Pulmonary artery endothelial cell (primary cell): ENCODE data around the gene PDE4A. TPM values are rescaled to one million over a fixed set of nuclear protein-coding genes. Genes with fewer than 3 reads are reported as not detected.
"Not testable (repeated sequence)": the region's sequence is repeated elsewhere in the genome, so short reads cannot be mapped to it uniquely, and the experiment has no call there.

Experiments used
- DNase-seq: peaks from one replicate; pipeline ENCODE4 v3.0.0-alpha.2; 2011; ENCODE audit warnings: low read depth, low spot score
- total RNA-seq: library from RNA; depleted of rRNA; stranded (reverse); fragments of >200 nt; gene quantifications from 2 replicates; pipeline ENCODE4 v1.2.3, GENCODE V29; 2014

Gene PDE4A
- 2.6 and 2.7 TPM in 2 replicates for total RNA-seq

- DNase-seq, result no peak
Measured at GRCh38 chr19:10420444-10421239, at the start of gene PDE4A. Gene PDE4A, plus strand, starts transcription at chr19:10420538. Its CDS starts 227 bp downstream, at chr19:10420765.

DNA sequence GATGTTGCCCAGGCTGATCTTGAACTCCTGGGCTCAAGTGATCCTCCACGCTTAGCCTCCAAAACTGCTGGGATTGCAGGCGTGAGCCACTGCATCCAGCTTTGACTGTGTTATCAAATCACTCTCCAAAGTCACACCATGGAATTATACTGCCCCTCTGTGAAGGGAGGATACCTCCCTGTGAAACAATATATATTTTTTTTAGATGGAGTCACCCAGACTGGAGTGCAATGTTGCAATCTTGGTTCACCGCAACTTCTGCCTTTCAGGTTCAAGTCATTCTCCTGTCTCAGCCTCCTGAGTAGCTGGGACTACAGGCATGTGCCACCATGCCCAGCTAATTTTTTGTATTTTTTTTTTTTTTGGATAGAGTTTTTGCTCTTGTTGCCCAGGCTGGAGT, 47.6 kb upstream of the PDE4A start:
- no peak for DNase-seq

DNA sequence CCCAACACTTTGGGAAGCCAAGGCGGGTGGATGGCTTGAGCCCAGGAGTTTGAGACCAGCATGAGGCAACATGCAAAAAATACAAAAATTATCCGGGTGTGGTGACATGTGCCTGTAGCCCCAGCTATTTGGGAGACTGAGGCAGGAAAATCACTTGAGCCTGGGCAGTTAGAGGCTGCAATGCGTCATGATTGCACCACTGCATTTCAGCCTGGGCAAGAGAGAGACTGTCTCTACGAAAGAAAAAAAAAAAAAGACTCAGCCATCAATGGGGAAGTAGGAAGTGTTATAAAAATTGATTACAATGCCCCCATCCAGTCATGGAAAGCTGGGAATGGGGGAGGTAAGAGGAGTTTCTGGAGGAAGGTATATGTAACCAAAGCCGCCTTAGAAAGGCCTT, 45.4 kb upstream of the PDE4A start:
- DNase-seq, result no peak

- DNase-seq, result not testable (repeated sequence)
Measured at GRCh38 chr19:10377140-10377640, 43.1 kb upstream of the PDE4A start.

- no peak for DNase-seq
Measured at GRCh38 chr19:10378124-10378523, 42.2 kb upstream of the PDE4A start.

DNA sequence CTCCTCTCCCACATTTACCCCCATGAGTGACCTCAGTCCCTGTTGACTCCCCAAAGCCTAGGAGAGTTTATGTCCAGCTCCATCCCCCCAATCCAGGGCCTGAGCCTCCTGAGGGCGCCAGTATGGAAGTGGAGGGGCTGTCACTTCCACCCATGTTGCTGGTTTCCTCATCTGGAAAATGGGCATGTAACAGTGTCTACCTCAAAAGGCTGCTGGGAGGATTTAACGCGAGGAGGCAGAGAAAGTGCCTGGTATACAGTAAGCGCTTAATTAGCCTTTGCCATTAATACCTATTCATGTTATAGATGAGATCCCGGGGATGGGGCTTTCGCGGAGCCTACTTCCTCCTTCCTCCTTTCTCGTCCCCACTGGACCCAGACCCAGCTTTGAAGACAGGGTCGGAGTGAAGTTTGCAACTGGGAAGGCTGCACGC, 40.4 kb upstream of the PDE4A start:
- DNase-seq, result no peak

DNA sequence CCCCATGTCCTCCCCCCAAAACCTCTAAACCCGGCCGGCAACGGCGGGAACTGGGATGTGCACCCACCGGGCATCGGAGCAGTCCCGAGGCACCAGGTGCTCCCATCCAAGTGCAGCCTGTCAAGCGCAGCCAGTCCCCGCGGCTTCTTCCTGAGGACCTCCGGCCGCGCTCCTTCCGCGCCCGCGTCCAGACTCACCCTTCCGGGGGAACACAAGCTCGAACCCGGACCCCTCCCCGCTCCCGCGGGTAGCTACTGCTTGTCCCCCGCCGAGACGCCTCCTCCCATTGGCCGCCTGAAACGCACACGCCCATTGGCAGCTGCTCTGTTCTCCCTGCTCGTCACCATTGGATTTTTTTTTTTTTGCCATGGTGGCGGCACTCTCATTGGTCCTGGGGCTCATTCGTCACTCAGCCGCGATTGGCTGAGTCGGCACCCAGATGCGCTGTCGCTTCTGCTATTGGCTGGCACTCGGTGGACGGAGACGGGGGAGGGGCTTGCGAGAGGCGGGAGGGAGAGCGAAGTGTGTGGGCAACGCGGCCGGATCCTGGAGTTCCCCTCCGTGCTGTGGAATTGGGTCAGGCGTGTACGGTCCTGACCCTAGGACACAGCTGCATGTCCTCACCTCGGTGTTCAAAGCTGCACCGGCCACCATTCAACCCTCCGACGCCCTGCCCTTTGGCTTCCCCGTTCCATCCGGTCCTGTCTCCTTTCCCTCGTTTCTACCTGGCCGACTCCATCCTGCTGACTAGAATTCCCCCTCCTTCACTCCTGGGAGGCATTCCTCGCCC, 39.8 kb upstream of the PDE4A start, which contains the start of gene TYK2:
Gene TYK2 (minus strand): TSS at position 260 of the 790 bp plus-strand sequence. CDS start 2,166 bp downstream, outside the sequence.
- DNase-seq, result peak; percentile 94

GRCh38 chr19:10383223-10383499, 37.2 kb upstream of the PDE4A start:
- DNase-seq, result not testable (repeated sequence)

DNA sequence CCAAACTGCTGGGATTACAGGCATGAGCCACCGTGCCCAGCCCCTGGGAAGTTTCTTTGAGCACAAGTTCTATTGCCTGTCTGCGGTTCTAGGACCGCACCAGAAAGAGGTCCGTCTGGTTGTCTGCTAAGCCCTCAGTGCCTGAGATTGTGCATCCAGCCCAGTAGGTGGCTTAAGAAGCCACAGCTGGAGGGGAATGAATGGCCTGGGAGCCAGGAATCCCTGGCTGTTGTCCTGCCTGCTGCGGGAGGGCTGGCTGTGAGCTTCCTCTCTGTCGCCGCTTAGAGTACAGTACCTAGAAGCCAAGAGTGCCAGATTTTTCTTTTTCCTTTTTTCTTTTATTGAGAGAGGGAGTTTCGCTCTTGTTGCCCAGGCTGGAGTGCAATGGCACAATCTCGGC, 35.8 kb upstream of the PDE4A start:
- DNase-seq, result no peak

- peak; percentile 59 for DNase-seq
Measured at GRCh38 chr19:10388957-10389356, 31.4 kb upstream of the PDE4A start.

GRCh38 chr19:10389863-10390262, 30.5 kb upstream of the PDE4A start:
- no peak for DNase-seq

DNA sequence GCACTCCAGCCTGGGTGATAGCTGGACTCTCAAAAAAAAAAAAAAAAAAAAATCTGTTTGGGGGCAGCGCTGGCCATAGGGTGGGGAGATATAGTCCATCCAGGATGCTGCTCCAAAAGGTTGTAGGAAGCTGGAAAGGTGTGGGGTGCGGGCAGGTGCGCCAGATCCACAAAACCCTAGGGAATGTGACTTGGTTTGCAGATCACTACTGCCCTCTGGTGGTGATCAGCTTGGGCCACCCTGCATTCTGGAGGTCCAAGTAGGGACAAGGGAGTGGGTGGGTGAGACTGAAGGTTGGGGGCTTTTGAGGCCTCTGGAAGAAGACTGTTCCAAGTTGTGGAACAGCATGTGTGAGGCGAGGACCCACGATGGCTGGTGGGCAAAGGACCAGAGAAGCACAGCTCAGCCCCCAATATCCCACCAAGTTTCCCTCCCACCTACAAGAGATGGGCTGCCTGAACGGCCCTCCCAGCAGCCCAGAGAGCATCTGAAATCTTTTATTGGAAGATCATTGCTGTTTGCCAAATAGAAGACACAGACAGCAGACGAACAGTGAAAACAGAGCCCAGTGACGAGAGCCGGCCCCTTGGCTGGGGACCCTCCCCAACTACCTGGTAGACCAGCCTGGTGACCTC, 29.6 kb upstream of the PDE4A start:
- no peak for DNase-seq

DNA sequence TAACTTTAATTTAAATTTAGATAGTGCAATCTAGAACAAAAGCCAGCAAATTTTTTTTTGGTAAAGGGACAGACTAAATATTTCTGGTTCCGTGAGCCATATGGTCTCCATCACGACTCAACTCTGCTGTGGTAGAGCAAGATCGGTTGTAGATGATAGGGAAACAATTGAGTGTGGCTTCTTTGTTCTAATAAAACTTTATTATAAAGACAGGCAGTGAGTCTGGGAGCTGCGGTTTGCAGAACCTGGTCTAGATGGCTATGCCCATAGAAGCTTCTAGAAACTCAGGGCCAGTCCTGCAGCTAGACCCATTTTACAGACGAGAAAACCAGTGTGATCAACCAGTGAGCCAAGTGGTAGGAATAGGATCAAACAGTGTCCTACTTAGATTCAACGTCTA, 28.2 kb upstream of the PDE4A start:
- no peak for DNase-seq

DNA sequence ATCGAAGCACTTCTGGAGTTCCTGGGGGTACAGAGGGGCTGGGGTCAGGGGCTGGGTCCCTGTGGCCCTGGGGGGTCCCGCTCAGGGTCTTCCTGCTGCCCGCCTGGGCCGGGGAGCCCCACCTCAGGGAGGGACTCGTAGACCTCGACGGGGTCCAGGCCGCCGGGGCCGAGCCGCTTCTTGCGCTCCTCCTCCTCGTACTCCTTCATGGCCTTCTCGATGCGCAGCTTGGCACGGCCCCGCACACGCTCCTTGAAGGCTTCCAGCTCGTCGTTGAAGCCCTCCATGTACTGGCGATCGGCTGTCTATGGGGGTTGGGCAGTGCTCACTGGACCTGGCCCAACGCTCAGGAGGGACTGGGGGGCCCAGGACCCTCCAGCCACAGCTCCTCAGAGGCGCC, 27.2 kb upstream of the PDE4A start:
- DNase-seq, result no peak

GRCh38 chr19:10395003-10395402, 25.3 kb upstream of the PDE4A start:
- no peak for DNase-seq

DNA sequence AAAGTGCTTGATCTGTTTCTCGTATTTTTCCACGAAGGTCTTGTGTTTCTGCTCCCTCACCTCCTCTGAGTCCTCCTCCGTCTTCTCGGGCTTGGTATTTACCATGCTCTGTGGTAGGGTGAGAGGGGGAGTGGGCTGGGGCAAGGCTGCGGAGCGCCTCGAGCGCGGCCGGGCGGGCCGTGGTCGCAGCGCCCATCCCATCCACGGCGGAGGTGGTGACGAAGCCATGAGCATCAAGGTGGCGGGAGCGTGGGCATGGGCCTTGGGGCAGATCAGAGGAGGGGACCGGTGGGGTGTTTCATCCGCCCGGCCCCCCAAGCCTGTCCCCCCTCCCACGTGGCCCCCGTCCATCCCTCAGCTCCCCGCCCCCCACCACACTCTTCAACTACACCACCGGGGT, 24.9 kb upstream of the PDE4A start:
- no peak for DNase-seq

GRCh38 chr19:10395917-10396316, 24.4 kb upstream of the PDE4A start:
- no peak for DNase-seq

- no peak for DNase-seq
Measured at GRCh38 chr19:10398819-10399218, 21.5 kb upstream of the PDE4A start.

GRCh38 chr19:10399340-10399739, 21.0 kb upstream of the PDE4A start:
- DNase-seq, result not testable (repeated sequence)

- DNase-seq, result no peak
Measured at GRCh38 chr19:10399878-10400277, 20.5 kb upstream of the PDE4A start.

DNA sequence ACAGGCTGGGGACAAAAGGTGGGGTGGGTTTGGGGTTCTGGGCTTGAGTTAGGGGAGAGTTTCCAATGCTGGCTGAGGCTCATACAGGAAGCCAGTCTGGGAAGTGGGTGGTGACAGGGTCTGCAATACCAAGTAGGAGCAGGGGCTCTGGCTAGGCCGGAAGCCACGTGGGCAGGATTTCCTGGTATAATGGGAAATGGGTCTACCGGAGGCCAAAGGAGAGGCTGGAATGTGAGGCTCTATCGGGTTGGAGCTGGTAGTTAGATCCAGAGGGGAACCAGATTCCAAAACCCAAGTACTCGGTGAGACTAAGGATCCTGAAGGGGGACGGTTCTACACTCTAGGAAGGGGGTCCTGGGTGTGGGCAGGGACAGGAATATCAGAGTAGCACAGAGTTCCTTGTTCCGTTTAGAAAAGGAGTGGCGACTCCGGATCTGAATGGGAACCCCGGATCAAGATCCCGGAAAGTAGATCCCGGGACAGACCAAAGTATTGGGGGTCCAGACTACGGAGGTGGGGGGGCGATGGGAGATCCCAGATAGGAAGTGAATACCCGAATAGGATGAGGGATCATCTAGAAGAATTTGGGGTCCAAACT, 17.8 kb upstream of the PDE4A start:
- DNase-seq, result peak; percentile 39
